GM19372 (cell line): ENCODE measurements around the gene MICAL2.

Experiments
- ATAC-seq: cut with Tn5 transposase; IDR thresholded peaks from one replicate; pipeline ENCODE4 v1.9.1; 2021; ENCODE audit warnings: mild to moderate bottlenecking, low read depth, moderate library complexity; ENCODE audit not compliant: unreplicated experiment

MICAL2 gene

DNA sequence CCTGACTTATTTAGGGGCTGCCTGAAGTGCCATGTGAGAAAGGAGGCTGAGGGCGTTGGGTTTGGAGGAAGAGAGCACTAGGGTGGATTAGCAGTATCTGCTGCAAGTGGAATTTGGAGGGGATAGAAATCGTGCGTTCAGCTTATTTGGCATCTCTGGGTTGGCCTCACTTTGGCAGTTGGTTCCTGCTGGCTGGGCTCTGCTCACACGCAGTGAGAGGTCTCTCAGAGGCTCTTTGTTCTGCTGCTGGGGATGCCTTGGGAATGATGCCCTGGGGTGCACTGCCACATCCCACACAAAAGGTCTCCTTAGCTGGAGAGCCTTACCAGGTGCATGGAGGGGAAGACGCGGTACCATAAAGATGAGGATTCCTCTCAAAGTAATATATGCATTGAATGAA is 17.7 kb upstream of the MICAL2 start:
- ATAC-seq: no peak

DNA sequence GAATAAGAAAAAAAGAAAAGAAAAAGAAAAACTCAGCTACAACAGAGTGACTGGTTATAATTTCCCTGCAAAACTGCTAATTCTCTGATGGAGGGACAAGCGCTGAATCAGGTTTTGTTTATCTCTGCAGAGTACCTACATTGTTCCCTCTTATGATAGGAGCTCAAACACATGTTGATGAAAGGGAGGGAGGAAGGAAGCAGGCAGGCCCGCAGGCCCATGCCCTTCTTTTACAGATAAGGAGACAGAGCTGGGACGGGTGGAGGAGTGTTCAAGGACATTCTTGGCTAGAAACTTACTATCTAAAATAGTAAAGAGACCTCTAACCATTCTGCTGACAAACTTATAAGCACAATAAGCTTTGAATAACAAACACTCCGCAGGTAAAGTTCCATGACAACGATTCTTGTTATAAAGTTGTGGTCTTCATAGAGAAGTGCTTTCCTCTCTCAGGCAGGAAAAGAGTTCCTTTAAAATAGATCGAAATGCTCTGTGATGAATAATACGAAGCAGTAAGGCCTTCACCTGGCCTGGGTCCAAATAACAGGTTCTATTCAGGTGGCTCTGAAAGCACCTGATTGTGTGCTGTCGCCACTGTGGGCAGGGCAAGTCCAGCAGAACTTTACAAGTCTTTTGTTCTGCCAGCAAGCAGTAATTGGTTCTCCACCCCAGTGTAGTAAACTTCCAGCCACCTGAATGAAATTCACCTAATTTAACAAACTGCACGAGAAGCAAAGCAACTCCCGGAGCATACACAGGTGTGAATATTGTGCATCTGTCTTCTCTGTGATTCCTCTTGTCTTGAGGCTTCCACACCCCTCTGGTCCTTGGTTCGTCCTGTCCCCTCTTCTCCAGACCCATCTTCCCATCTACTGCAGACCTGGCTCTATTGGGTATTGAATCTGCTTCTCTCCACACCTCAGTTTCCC is 15.3 kb upstream of the MICAL2 start:
- ATAC-seq: no peak

DNA sequence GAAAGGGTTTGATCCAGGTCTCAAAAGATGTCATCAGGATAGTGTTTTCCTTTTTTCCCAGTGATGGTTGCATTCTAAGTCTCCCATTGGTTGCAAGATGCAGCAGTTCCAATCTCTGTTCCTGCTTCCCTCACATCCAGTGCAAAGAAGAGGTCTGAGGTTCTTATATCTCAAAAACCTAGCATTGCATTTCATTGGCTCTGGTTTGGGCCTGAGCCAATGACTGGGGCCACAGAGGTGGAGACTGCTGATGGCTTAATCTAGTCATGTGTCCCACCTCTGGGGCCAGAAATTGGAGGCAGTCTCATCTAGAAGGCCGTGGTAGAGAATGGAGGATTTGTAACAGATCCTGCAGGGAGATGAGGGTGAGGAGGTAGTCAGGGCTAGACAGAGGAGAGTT is 13.2 kb upstream of the MICAL2 start:
- ATAC-seq: no peak

DNA sequence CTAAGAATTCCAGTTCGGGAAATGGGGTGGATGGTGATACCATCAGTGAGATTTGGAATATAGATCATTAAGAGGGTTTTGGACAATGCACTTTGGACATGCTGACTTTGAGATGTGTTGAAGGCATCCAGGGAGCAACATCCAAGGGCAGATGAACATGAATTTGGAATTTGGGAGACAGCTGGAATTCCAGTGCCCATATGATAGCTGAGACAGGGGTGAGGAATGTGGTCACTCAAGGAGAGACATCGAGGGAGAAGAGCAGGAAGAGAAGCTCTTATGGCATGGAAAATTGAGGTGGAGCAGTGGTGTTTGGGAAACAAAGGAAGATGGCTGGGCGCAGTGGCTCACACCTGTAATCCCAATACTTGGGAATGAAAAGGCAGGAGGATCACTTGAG is 11.8 kb upstream of the MICAL2 start:
- no peak for ATAC-seq

DNA sequence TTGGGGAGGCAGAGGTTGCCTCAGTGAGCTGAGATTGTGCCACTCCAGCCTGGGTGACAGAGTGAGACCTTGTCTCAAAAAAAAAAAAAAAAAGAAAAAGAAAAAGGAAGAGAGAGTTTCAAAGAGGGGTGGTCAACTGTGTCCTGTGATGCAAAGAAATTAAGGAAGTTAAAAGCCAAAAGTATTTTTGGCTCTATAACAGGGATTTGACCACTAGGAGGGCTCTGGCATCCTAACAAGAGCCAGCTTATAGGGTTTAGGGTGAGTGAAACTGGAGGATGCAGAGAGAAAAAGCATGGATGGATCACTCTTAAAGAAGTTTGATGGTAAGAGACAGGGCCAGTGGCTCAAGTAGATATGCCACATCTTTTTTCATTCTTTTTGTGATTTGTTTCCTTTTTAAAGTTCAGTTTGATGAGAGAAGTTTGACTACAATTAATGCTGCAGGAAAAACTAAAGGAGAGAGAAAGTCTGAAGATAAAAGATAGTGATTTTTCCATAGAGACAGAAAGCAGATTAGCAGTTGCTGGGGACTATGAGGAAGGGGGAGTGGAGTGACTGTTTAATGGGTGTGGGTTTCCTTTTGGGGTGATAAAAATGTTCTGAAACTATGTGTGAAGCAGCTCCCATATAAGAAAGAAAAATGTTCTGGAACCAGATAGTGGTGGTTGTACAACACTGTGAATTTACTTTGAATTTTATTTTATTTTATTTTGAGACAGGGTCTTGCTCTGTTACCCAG is 11.1 kb upstream of the MICAL2 start:
- ATAC-seq: no peak

DNA sequence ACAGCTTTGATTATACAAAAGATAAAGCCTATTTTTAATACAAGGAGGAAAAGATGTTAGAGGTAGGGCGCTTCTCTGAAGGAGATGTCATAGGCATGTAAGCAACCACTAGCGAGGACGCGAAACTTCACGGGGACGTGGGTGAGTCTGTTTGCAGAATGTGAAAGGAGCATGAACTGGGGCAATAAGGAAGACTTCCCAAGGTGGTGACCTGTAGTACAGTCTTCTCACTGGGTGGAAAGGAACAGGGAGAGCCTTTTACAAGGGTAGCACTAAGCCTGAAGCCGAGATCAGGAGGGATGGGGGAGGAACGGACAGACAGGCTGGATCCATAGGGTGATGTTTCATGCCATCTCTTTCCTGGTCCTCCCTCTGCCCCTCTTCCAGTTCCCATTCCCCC is 10.0 kb upstream of the MICAL2 start:
- ATAC-seq: no peak

DNA sequence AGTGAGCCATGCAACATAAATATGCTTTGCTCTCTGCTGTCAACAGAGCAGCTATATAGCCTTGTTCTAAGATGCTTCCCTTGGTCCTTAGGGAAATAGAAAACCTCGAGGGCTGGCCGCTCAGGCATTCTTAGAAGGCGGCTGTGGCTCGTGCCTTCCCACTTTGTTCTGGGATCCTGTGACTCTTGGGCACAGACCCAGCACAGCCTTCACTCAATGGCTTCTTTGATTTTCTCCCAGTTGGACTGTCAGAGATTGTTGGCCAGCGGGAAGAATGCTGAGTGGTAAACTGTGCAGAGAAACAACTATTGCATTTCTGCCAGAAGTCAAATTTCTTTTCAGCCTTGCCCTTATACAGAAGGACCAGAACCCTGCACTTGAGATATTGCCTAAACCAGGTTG is 9.5 kb upstream of the MICAL2 start:
- ATAC-seq: no peak

DNA sequence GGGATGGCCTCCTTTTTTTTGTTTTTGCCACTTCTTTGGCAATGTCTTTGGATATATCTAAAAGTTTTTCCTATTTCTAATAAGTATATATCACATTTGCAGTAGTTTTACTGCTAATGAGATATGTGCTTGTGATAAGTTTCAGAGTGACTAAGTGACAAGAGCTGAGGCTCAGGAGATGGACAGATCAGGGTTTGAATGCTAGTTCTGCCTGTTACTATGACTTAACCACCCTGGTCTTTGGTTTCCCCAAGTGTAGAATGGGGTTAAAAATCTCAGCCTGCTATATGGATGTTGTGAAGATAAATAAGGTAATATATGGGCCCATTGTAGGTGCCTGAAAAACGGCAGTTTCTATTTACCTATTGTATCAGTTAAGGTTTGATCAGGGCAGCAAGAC is 9.1 kb upstream of the MICAL2 start:
- no peak for ATAC-seq

DNA sequence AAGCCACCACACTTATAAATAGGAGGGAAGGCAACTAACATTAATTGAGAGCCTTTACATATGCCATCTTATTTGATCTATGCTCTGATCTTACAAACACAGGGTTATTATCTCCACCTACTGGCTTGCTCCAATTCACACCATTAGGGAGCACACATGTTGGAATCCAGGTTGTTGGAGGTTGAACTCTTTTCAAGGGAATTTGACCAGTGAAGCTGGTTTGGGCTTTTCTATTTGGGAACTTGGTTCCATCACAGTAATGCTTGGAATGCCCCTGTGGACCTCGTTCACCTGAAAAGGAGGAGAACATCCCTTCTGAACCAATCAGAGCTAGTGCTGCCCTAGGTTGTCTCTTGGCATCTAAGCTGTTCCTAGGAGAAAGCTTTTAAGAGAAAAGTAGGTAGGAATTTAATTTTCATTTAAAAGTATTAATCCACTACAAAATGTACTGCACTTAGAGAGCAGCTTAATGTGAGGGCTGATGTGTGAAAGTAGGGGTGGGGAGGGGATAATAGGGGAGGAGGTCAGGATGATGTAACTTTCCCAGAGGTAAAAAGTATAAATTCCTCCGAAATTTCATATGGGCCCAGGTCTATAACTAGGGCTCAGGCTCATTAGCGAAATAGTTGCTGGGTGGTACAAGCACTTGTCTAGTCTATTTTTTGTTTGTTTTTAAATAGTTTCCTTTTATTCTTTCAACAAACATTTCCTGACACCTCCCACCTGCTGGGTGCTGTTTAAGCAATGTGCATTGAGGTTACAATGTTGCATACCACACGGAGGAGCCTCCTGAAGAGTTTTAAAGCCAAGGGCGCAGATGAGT is 7.6 kb upstream of the MICAL2 start:
- no peak for ATAC-seq

DNA sequence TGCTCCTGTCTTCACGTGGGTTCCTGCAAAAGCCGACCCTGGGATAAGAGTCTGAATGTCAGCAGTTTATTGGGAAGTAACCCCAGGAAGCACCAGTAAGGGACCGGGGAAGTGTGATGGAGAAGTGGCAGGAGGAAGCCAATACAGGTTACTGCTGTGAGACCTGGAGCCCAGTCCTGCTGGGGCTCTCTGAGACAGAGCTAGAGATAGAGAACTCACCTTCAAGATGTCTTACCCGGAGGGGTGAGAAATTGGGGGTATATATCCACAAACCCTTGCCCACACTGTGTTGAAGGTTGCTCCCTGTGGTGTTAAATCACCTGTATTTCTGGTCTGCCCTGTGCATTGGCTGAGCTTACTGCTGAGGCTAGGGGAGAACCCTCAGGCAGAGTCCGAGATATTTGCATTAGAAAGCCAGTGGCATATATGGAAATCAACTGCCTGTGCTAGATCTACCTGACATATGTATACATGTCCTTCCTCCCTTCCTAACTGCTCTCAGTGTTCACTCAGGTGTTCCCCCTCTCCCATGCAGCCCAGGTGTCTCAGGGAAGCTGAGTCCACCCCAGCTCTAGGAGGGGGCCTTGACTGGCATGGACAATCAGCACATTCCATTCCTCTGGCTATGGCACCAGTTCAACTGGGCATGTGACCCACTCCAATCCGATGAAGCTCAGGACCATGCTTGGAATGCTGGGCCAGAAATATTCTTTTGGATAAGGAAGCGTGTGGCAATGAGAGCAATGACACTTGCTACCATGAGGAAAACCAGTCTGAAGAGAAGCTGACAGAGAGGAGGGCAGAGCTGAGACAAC is 6.8 kb upstream of the MICAL2 start:
- ATAC-seq: no peak

DNA sequence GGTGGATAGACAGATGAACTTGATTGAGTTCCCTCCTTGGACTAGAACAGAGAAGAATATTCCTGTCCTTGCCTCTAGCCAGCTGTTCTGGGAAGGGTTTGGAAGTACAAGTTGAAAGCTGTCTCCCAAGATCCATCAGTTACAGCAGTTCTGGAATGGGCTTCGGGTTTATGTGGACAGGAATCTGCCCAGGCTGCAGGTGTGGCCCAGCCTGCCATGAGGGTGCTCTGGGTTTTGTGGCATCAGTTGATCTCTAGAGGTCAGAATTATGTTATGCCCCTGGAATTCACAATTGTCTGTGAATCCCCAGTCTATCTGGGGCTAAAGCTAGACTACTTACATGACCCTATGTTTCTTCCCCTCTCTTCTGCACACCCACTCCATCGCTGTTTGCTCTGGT is 4.9 kb upstream of the MICAL2 start:
- no peak for ATAC-seq

DNA sequence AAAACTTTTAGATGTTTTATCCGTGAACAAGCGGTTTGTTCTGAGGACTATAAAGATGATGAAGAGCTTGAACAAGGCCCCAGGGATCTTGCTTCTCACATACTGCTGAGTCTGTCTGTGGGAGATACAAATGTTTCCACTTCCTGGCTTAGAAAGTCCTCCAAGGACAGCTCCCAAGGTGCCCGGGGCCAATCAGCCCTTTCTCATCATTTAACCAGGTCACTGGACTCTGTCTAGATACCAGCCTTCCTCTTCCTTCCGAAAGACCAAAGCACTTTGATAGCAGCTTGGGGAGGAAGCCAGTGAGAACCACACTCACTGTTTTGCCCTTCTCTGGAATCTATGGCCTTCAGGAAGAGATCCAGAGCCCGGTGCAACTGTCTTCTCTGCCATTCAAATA is 4.3 kb upstream of the MICAL2 start:
- no peak for ATAC-seq

DNA sequence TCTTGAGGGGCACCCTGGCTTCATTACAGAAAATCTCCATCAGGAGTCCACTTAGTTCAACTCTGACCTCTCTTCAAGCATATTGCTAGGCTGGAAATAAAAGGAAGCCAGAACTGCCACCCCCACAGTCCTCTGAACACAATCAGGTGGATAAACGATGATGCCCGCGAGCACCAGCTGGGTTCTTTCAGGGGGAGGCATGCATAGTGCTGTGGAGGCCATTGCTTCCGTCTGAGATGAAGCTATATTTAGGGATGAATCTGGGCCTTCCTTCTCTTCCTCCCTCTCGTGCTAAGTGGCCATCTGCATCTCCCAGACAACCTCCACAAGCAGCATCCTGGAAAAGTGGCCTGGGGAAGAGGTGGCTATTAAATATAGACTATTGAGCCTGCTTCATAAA is 3.9 kb upstream of the MICAL2 start:
- no peak for ATAC-seq

DNA sequence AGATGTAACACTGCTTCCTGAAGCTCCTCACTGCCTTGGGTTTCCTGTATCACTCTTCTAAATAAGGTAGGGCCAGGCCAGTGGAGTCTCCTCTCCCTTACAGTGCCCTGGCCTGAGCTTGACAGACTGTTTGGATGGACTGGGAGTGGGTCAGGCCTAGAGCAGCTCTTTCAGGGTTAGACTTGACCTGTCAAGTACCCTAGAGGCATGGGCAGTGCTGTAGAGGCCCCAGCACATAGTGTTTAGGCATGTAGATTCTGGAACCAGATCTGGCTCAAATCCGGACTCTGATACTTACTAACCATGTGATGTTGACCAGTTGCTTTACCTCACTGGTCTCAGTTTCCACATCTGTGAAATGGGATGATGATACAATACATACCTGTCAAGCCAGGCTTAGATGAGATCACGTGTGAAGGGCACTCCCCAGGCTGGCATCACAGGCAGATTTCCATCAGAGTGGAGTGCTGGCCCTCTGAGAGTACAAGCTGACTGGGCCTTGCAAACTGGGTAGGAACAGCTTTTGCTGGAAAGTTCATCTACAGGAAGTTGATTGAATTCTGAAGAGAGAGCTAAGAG is 1.4 kb upstream of the MICAL2 start:
- ATAC-seq: no peak

DNA sequence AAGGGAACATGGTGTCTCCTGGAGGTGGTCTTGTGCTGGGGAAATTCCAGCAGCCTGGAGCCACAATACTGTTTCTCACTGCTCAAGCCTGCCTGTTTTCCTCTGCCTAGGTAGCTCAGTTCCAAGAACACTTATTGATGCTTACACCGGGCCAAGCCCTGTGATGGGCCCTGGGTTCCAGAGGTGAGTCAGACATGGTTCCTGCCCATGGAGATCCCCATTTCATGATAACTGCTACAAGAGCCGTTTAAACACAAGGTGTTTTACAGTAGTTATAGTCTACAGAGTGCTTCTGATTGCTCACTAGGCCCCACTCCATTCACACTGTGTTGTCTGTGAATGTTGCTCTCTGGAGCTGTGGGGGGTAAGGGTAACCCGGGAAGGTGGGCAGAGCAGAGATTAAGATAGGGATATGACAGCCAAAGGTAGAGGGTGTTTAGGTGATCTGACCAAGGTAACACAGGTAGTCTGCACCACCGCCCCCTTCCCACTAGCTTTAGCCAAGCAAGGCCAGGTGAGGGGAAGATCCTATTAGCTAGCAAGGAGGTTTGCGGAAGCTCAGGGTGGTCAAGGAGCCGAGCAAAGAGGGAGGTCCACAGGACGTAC is 696 bp upstream of the MICAL2 start:
- ATAC-seq: no peak

DNA sequence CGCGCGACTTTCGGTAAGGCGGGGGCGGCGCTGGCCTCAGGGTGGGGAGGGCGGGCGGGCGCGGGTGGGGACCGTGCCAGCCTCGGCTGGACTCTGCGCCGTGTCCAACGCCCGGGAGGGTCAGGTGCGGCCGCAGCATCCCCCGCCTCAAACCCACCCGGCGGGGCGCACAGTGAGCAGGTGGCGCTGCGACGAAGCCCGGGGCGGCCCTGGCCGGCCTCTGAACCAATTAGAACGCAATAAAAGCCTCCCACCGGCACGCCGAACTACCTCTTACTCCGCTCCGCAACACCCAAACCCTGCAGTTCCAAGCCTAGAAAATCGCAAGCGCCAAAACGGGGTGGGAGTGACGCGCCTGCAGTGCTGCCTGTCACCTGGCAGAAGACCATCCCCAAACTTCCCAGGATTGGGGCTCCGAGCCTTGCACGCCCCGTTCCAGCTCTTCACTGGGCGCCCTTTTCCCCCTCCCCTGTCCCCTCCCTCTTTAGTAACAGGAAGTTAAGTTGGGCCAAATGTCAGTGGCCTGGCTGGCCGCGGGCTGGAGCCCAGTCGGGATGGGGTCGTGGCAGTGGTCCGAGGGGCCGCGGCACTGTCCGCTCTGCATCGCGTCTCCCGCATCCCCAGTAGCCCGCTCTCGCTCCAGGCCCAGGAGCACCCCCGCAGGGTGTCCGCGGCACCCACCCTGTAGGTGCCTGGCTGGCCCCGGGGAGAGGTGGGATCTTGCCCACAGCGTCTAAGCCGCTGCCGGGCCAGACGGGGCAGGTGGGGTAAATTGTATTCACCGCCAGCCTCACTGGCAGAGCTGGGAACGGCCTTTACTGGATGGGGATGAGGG is 541 bp downstream of the MICAL2 start:
- peak; percentile 34 for ATAC-seq

DNA sequence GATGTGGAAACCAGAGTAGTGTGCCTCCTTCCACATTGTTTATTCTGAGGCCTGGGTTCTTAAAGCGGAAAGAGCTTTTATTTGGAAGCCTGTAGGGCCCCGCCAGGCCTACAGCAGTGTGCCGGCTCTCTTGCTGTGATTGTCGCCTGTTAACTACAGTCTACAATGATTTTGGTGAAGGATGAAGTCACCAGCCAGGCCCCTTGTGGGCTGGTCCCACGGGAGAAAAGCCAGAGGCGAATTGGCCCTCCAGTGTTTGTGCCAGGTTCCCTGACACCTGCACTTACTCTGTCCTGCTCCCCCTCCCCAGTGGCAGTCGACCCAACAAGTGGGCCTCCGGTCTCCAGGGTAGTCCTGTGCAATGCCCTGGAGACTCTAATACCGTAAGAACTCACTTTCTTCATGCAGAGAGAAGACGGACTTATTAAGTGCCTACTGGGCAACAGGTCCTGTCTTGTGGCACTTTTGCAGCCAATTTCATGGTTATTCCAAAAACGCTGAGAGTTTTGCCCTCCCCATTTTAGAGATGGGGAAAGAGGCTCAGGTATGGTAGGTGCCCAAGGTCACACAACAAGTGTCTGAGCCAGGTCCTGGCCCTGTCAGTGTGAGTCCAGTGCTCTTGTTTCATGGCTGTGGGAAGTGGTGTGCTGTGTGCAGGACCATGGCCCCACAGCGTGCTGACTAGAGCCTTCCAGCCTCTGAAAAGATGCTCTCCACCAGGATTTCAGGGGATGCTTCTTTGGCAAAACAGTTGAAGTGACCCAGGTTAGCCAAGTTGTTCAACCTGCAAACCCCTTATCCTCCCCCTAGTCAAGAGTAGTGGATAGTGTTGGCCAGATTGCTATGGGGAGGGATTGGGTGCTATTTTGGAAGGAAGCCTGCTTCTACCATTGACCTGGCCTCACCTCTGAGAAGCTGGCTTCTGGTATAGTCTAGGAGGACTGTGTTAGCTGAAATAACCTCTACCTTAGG is 1.4 kb downstream of the MICAL2 start:
- ATAC-seq: no peak
